B cell (primary cell): ENCODE measurements around the gene ZNF662.

Experiments used
- EZH2 ChIP-seq: IDR thresholded peaks from 2 replicates; pipeline ENCODE4 v1.6.1; 2012; ENCODE audit warnings: borderline replicate concordance, low read depth, mild to moderate bottlenecking, moderate library complexity, low read length; ENCODE audit not compliant: insufficient read depth, poor library complexity, severe bottlenecking
- TF ChIP-seq, protein P1 (sequence below): fragments of 200-600 bp; IDR thresholded peaks from one replicate; pipeline ENCODE4 v1.8.0; 2022; ENCODE audit warnings: antibody characterized with exemption, mild to moderate bottlenecking

DNA sequence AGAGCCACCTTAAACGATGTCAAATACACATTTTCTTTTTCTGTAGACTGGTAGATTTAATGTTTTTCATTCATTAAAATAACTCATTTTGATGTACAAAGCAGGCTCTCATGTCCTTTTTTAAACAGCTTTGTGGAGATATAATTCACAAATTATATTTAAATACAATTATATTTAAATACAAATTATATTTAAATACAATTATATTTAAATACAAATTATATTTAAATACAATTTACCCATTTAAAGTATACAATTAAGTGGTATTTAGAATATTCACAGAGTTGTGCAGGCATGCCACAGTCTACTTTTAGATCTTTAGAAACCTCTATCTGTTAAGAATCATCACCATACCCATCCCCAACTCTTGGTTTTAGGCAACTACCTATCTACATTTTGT, 36.8 kb downstream of the ZNF662 start:
- TF ChIP-seq, protein P1, sequence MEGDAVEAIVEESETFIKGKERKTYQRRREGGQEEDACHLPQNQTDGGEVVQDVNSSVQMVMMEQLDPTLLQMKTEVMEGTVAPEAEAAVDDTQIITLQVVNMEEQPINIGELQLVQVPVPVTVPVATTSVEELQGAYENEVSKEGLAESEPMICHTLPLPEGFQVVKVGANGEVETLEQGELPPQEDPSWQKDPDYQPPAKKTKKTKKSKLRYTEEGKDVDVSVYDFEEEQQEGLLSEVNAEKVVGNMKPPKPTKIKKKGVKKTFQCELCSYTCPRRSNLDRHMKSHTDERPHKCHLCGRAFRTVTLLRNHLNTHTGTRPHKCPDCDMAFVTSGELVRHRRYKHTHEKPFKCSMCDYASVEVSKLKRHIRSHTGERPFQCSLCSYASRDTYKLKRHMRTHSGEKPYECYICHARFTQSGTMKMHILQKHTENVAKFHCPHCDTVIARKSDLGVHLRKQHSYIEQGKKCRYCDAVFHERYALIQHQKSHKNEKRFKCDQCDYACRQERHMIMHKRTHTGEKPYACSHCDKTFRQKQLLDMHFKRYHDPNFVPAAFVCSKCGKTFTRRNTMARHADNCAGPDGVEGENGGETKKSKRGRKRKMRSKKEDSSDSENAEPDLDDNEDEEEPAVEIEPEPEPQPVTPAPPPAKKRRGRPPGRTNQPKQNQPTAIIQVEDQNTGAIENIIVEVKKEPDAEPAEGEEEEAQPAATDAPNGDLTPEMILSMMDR: no peak
- no peak for TF ChIP-seq EZH2
